HL-60 (cell line): Measurements from ENCODE around the gene AP4S1.

ENCODE experiments used
- DNase-seq, 2 experiments: peaks; one replicate each; pipeline ENCODE4 v3.0.0-alpha.2; 2010 to 2020; ENCODE audit warnings: low read depth in 1 of 2, low spot score in 1 of 2
- H3K27ac ChIP-seq: fragments of 250-450 bp; sonication (Bioruptor Pico); replicated peaks from 2 replicates; pipeline ENCODE4 v1.5.1; 2020; ENCODE audit warnings: mild to moderate bottlenecking, moderate library complexity
- H3K27me3 ChIP-seq: fragments of 250-450 bp; sonication (Bioruptor Pico); 2 replicates; pipeline ENCODE4 v1.5.1; 2021; ENCODE audit warnings: mild to moderate bottlenecking, moderate library complexity; ENCODE audit not compliant: insufficient read depth, poor library complexity, severe bottlenecking
- H3K4me3 ChIP-seq: replicated peaks from 2 replicates; pipeline ENCODE4 v1.5.1; 2011; ENCODE audit warnings: mild to moderate bottlenecking, control low read depth, low read length; ENCODE audit not compliant: insufficient read depth
- CTCF ChIP-seq: IDR thresholded peaks from one replicate; pipeline ENCODE4 v1.5.1; 2011; ENCODE audit warnings: low read length, control low read depth, inconsistent platforms; ENCODE audit not compliant: insufficient read depth
- GABPA ChIP-seq: IDR thresholded peaks from 2 replicates; pipeline ENCODE4 v1.6.1; 2012; ENCODE audit warnings: low read depth
- POLR2AphosphoS5 ChIP-seq: IDR thresholded peaks from 2 replicates; pipeline ENCODE4 v1.6.1; 2012; ENCODE audit warnings: low read depth
- REST ChIP-seq: IDR thresholded peaks from 2 replicates; pipeline ENCODE4 v1.6.1; 2012; ENCODE audit warnings: low read depth; ENCODE audit not compliant: insufficient replicate concordance
- SPI1 ChIP-seq: IDR thresholded peaks from 2 replicates; pipeline ENCODE4 v1.6.1; 2012; ENCODE audit warnings: low read depth, mild to moderate bottlenecking, borderline replicate concordance

The AP4S1 gene

GRCh38 chr14:31124197-31124596 is 98.7 kb downstream of the AP4S1 start:
- H3K4me3 ChIP-seq, result no peak overlapping the region
- no peak for TF ChIP-seq CTCF
- TF ChIP-seq REST, result no peak
- no peak for TF ChIP-seq SPI1
- TF ChIP-seq GABPA, result no peak
- TF ChIP-seq POLR2AphosphoS5, result no peak
- no peak for DNase-seq
- H3K27ac ChIP-seq, result no peak overlapping the region
- H3K27me3 ChIP-seq, result no peaks in the 10 kb centered on the region

- no peak for DNase-seq
- TF ChIP-seq CTCF (no peak), SPI1 (no peak), GABPA (no peak), REST (no peak), POLR2AphosphoS5 (no peak)
- no peaks in the 10 kb centered on the region for H3K27me3 ChIP-seq
- no peak overlapping the region for H3K27ac ChIP-seq
- H3K4me3 ChIP-seq, result no peak overlapping the region
Observed at GRCh38 chr14:31125231-31125630, 99.8 kb downstream of the AP4S1 start.

- DNase-seq, result no peak
- no peak for TF ChIP-seq GABPA
- no peak for TF ChIP-seq SPI1
- no peak for TF ChIP-seq POLR2AphosphoS5
- no peak for TF ChIP-seq REST
- TF ChIP-seq CTCF, result no peak
- Histone ChIP-seq H3K27ac (no peak overlapping the region), H3K4me3 (no peak overlapping the region), H3K27me3 (no peaks in the 10 kb centered on the region)
Observed at GRCh38 chr14:31126680-31127079, 101.2 kb downstream of the AP4S1 start.
